Measurements from ENCODE around the gene TRIM47. TPM values are rescaled to one million over a fixed set of nuclear protein-coding genes. Genes with fewer than 3 reads are reported as not detected.

Gene TRIM47
- total and polyA plus RNA-seq, 2 of the 13 experiments (the other 11 are each of a cell fraction or from before 2014, with no cell fraction given): 33.5 to 82.0 TPM

GRCh38 chr17:75891022-75891604 lies 12.7 kb upstream of the TRIM47 start (continued):
- TF ChIP-seq ZBTB2 (CRISPR knock-in tag; IDR thresholded peaks at IDR 0.05; ENCODE audit: low read depth) (0 out of 2 replicates have a peak, but pooled peaks have one; percentile 31), ARID4A (CRISPR knock-in tag; IDR thresholded peaks at IDR 0.05; ENCODE audit: borderline replicate concordance) (no peak; the same call in 1 of the 2 replicates), FOXP1 (IDR thresholded peaks at IDR 0.05) (no peak), FOXP1 (CRISPR knock-in tag; IDR thresholded peaks at IDR 0.05) (no peak), GPN1 (CRISPR knock-in tag; IDR thresholded peaks at IDR 0.05; ENCODE audit: borderline replicate concordance) (0 out of 2 replicates have a peak, but pooled peaks have one; percentile 42), ZMYM4 (CRISPR knock-in tag; IDR thresholded peaks at IDR 0.05) (0 out of 2 replicates have a peak, but pooled peaks have one; percentile 11), ZNF589 (CRISPR knock-in tag; conservative IDR thresholded peaks at IDR 0.05) (peak; percentile 21; the same call in 1 of the 2 replicates), U2AF1 (optimal IDR thresholded peaks at IDR 0.05; ENCODE audit: low read depth, low read length) (peak; percentile 30)
- TF ChIP-seq, protein P1, sequence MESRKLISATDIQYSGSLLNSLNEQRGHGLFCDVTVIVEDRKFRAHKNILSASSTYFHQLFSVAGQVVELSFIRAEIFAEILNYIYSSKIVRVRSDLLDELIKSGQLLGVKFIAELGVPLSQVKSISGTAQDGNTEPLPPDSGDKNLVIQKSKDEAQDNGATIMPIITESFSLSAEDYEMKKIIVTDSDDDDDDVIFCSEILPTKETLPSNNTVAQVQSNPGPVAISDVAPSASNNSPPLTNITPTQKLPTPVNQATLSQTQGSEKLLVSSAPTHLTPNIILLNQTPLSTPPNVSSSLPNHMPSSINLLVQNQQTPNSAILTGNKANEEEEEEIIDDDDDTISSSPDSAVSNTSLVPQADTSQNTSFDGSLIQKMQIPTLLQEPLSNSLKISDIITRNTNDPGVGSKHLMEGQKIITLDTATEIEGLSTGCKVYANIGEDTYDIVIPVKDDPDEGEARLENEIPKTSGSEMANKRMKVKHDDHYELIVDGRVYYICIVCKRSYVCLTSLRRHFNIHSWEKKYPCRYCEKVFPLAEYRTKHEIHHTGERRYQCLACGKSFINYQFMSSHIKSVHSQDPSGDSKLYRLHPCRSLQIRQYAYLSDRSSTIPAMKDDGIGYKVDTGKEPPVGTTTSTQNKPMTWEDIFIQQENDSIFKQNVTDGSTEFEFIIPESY (CRISPR knock-in tag; IDR thresholded peaks at IDR 0.05): peak; percentile 99

All from HepG2 (cell line).